Hepatocyte (in vitro differentiated cells): ENCODE measurements around the gene ZNF780A. TPM values are rescaled to one million over a fixed set of nuclear protein-coding genes. Genes with fewer than 3 reads are reported as not detected.

ENCODE experiments used
- DNase-seq: peaks from one replicate; pipeline ENCODE4 v3.0.0-alpha.2; 2016; ENCODE audit warnings: low spot score
- H2AFZ ChIP-seq: fragments of 200-600 bp; sonication (generic); 2 replicates; pipeline ENCODE4 v1.6.0; 2016; ENCODE audit warnings: antibody characterized with exemption, mild to moderate bottlenecking
- H3K27ac ChIP-seq: fragments of 200-600 bp; sonication (generic); 2 replicates; pipeline ENCODE4 v1.5.1; 2016; ENCODE audit warnings: mild to moderate bottlenecking
- H3K27me3 ChIP-seq: fragments of 200-600 bp; sonication (generic); 2 replicates; pipeline ENCODE4 v1.6.1; 2016
- H3K36me3 ChIP-seq: fragments of 200-600 bp; sonication (generic); replicated peaks from 2 replicates; pipeline ENCODE4 v1.5.1; 2016; ENCODE audit warnings: low read depth; ENCODE audit not compliant: insufficient read depth
- H3K4me1 ChIP-seq: fragments of 200-600 bp; sonication (generic); 2 replicates; pipeline ENCODE4 v1.5.1; 2016; ENCODE audit warnings: mild to moderate bottlenecking, moderate library complexity; ENCODE audit not compliant: insufficient read depth
- H3K4me2 ChIP-seq: fragments of 200-600 bp; sonication (generic); 2 replicates; pipeline ENCODE4 v1.6.0; 2016
- H3K4me3 ChIP-seq: fragments of 200-600 bp; sonication (generic); 2 replicates; pipeline ENCODE4 v1.5.1; 2016; ENCODE audit warnings: mild to moderate bottlenecking
- H3K79me2 ChIP-seq: fragments of 200-600 bp; sonication (generic); 2 replicates; pipeline ENCODE4 v1.6.0; 2017; ENCODE audit warnings: mild to moderate bottlenecking
- H3K9me2 ChIP-seq: fragments of 200-600 bp; sonication (generic); replicated peaks from 2 replicates; pipeline ENCODE4 v1.6.0; 2017; ENCODE audit warnings: mild to moderate bottlenecking; ENCODE audit not compliant: insufficient read depth
- H3K9me3 ChIP-seq: fragments of 200-600 bp; sonication (generic); 2 replicates; pipeline ENCODE4 v1.5.1; 2016; ENCODE audit warnings: low read depth, mild to moderate bottlenecking
- H4K20me1 ChIP-seq: fragments of 200-600 bp; sonication (generic); 2 replicates; pipeline ENCODE4 v1.6.0; 2016; ENCODE audit warnings: mild to moderate bottlenecking; ENCODE audit not compliant: insufficient read depth, poor library complexity, severe bottlenecking
- CTCF ChIP-seq: fragments of 200-600 bp; sonication (generic); IDR thresholded peaks from 2 replicates; pipeline ENCODE4 v1.5.1; 2016; ENCODE audit warnings: antibody characterized with exemption, mild to moderate bottlenecking; ENCODE audit not compliant: poor library complexity
- EZH2 ChIP-seq: fragments of 200-600 bp; sonication (generic); IDR thresholded peaks from 2 replicates; pipeline ENCODE4 v1.6.1; 2016; ENCODE audit warnings: antibody characterized with exemption, mild to moderate bottlenecking, borderline replicate concordance
- EZH2phosphoT487 ChIP-seq: fragments of 200-600 bp; sonication (generic); IDR thresholded peaks from one replicate; pipeline ENCODE4 v1.6.1; 2018; ENCODE audit warnings: antibody characterized with exemption, mild to moderate bottlenecking, low read depth, moderate library complexity; ENCODE audit not compliant: unreplicated experiment, severe bottlenecking
- WGBS: methylation state at CpG from one replicate; pipeline ENCODE4 v1.1.6; 2016; ENCODE audit warnings: low lambda C conversion rate; ENCODE audit errors: missing lambda C conversion rate; 5-methylcytosine and 5-hydroxymethylcytosine counted together
- polyA plus RNA-seq: library from polyadenylated mRNA; unstranded; fragments of >200 nt; fragmentation: Nextera tagmentation; extraction: Ambion mirVana; gene quantifications from 2 replicates; pipeline ENCODE4 v1.2.1, GENCODE V29; 2016
- total RNA-seq: library from RNA; depleted of rRNA; stranded (reverse); fragments of >200 nt; gene quantifications from 2 replicates; pipeline ENCODE4 v1.2.3, GENCODE V29; 2014

Gene ZNF780A
- total and polyA plus RNA-seq, 2 experiments from 2014 or later, result 6.0 to 14.9 TPM

GRCh38 chr19:40134866-40135265, 44.1 kb upstream of the ZNF780A start:
- Histone ChIP-seq H3K9me3 (no peaks in the 10 kb centered on the region), H2AFZ (no peak overlapping the region), H4K20me1 (no peaks in the 10 kb centered on the region), H3K27ac (no peak overlapping the region), H3K27me3 (peaks cover 13% of the 10 kb centered on the region), H3K79me2 (no peaks in the 10 kb centered on the region), H3K4me1 (no peaks in the 10 kb centered on the region), H3K36me3 (no peaks in the 10 kb centered on the region), H3K4me3 (no peak overlapping the region), H3K4me2 (no peak overlapping the region), H3K9me2 (no peaks in the 10 kb centered on the region)
- TF ChIP-seq CTCF (no peak), EZH2 (no peak), EZH2phosphoT487 (no peak)
- no peak for DNase-seq

- H3K9me3 ChIP-seq, result no peaks in the 10 kb centered on the region
- no peak overlapping the region for H3K27ac ChIP-seq
- DNase-seq, result no peak
- H3K4me2 ChIP-seq, result no peak overlapping the region
- TF ChIP-seq CTCF (no peak), EZH2 (no peak), EZH2phosphoT487 (no peak)
- no peak overlapping the region for H2AFZ ChIP-seq
- peaks cover 13% of the 10 kb centered on the region for H3K27me3 ChIP-seq
- no peak overlapping the region for H3K4me3 ChIP-seq
- no peaks in the 10 kb centered on the region for H3K79me2 ChIP-seq
- H3K36me3 ChIP-seq, result no peaks in the 10 kb centered on the region
- WGBS, result 82% methylated on average over 1 of the region's 1 CpG
- H3K4me1 ChIP-seq, result no peaks in the 10 kb centered on the region
- no peaks in the 10 kb centered on the region for H4K20me1 ChIP-seq
- no peaks in the 10 kb centered on the region for H3K9me2 ChIP-seq
Measured at GRCh38 chr19:40133491-40133890, 42.7 kb upstream of the ZNF780A start.

- Histone ChIP-seq H3K4me2 (no peak overlapping the region), H3K36me3 (no peaks in the 10 kb centered on the region), H3K79me2 (no peaks in the 10 kb centered on the region), H3K27me3 (no peaks in the 10 kb centered on the region), H3K9me2 (no peaks in the 10 kb centered on the region), H3K4me3 (no peak overlapping the region), H3K9me3 (no peaks in the 10 kb centered on the region), H3K27ac (no peak overlapping the region), H4K20me1 (no peaks in the 10 kb centered on the region), H2AFZ (no peak overlapping the region), H3K4me1 (no peaks in the 10 kb centered on the region)
- DNase-seq, result no peak
- TF ChIP-seq EZH2, result no peak
- TF ChIP-seq CTCF, result no peak
- no peak for TF ChIP-seq EZH2phosphoT487
Measured at GRCh38 chr19:40130013-40130412, 39.3 kb upstream of the ZNF780A start.

GRCh38 chr19:40129425-40129824, 38.7 kb upstream of the ZNF780A start:
- no peak for TF ChIP-seq EZH2phosphoT487
- no peak for TF ChIP-seq EZH2
- TF ChIP-seq CTCF, result no peak
- no peaks in the 10 kb centered on the region for H3K4me1 ChIP-seq
- H3K79me2 ChIP-seq, result no peaks in the 10 kb centered on the region
- H3K4me3 ChIP-seq, result no peak overlapping the region
- H3K27ac ChIP-seq, result no peak overlapping the region
- no peaks in the 10 kb centered on the region for H3K9me2 ChIP-seq
- DNase-seq, result no peak
- 65% methylated on average over 3 of the region's 3 CpGs for WGBS
- H2AFZ ChIP-seq, result no peak overlapping the region
- H3K4me2 ChIP-seq, result no peak overlapping the region
- no peaks in the 10 kb centered on the region for H3K9me3 ChIP-seq
- H3K27me3 ChIP-seq, result no peaks in the 10 kb centered on the region
- H3K36me3 ChIP-seq, result no peaks in the 10 kb centered on the region
- H4K20me1 ChIP-seq, result no peaks in the 10 kb centered on the region
